GM18858 (cell line): ENCODE measurements around the gene RAPGEF4.

ENCODE experiments used
- ATAC-seq: cut with Tn5 transposase; IDR thresholded peaks from one replicate; pipeline ENCODE4 v1.9.1; 2021; ENCODE audit not compliant: unreplicated experiment

RAPGEF4 gene

GRCh38 chr2:172930871-172931255, 195.2 kb downstream of the RAPGEF4 start:
- no peak for ATAC-seq

- ATAC-seq, result no peak
Observed at GRCh38 chr2:172931256-172931894, 195.7 kb downstream of the RAPGEF4 start.

GRCh38 chr2:172931918-172932520, 196.4 kb downstream of the RAPGEF4 start:
- no peak for ATAC-seq

- no peak for ATAC-seq
Observed at GRCh38 chr2:172937884-172938712, 202.5 kb downstream of the RAPGEF4 start.

GRCh38 chr2:172938713-172939375, 203.2 kb downstream of the RAPGEF4 start:
- ATAC-seq, result no peak

GRCh38 chr2:172943539-172943938, 207.9 kb downstream of the RAPGEF4 start:
- no peak for ATAC-seq

- no peak for ATAC-seq
Observed at GRCh38 chr2:172944022-172944793, 208.6 kb downstream of the RAPGEF4 start.

- ATAC-seq, result no peak
Observed at GRCh38 chr2:172944794-172945509, 209.3 kb downstream of the RAPGEF4 start.

GRCh38 chr2:172945510-172945850, 209.8 kb downstream of the RAPGEF4 start:
- ATAC-seq, result no peak

GRCh38 chr2:172947461-172948153, 212.0 kb downstream of the RAPGEF4 start:
- ATAC-seq, result no peak

- ATAC-seq, result no peak
Observed at GRCh38 chr2:172949522-172949921, 213.9 kb downstream of the RAPGEF4 start.

- no peak for ATAC-seq
Observed at GRCh38 chr2:172950565-172950964, 214.9 kb downstream of the RAPGEF4 start.

- ATAC-seq, result no peak
Observed at GRCh38 chr2:172951554-172951953, 215.9 kb downstream of the RAPGEF4 start.

GRCh38 chr2:172953411-172953810, 217.8 kb downstream of the RAPGEF4 start:
- ATAC-seq, result no peak

- ATAC-seq, result no peak
Observed at GRCh38 chr2:172953970-172954852, 218.6 kb downstream of the RAPGEF4 start.

- no peak for ATAC-seq
Observed at GRCh38 chr2:172955587-172955986, 219.9 kb downstream of the RAPGEF4 start.

- ATAC-seq, result no peak
Observed at GRCh38 chr2:172957734-172958133, 222.1 kb downstream of the RAPGEF4 start.

GRCh38 chr2:172962082-172962481, 226.4 kb downstream of the RAPGEF4 start:
- no peak for ATAC-seq

- no peak for ATAC-seq
Observed at GRCh38 chr2:172962824-172963223, 227.2 kb downstream of the RAPGEF4 start.
